OCI-LY1 (cell line): ENCODE results near the gene ERV3-1.
"Not testable (repeated sequence)": the region's sequence is repeated elsewhere in the genome, so short reads cannot be mapped to it uniquely, and the experiment has no call there.

Experiments used
- H2AFZ ChIP-seq: fragments of 200-600 bp; sonication (generic), shearing (Covaris generic); 2 replicates; pipeline ENCODE4 v1.6.0; 2014; ENCODE audit warnings: antibody characterized with exemption, mild to moderate bottlenecking, low read length
- H3F3A ChIP-seq: fragments of 200-600 bp; sonication (generic), shearing (Covaris generic); 2 replicates; pipeline ENCODE4 v1.6.0; 2014; ENCODE audit warnings: mild to moderate bottlenecking, antibody characterized with exemption, low read length, moderate library complexity; ENCODE audit not compliant: insufficient read depth
- H3K27ac ChIP-seq: fragments of 200-600 bp; sonication (generic); 2 replicates; pipeline ENCODE4 v1.5.1; 2014; ENCODE audit warnings: low read length, mixed run types, mild to moderate bottlenecking, low read depth; ENCODE audit not compliant: poor library complexity, severe bottlenecking
- H3K27me3 ChIP-seq: fragments of 200-600 bp; sonication (generic); 2 replicates; pipeline ENCODE4 v1.6.0; 2014; ENCODE audit warnings: antibody characterized with exemption, mild to moderate bottlenecking, low read length, moderate library complexity; ENCODE audit not compliant: insufficient read depth
- H3K36me3 ChIP-seq: fragments of 200-600 bp; sonication (generic); 2 replicates; pipeline ENCODE4 v1.6.1; 2014; ENCODE audit warnings: mild to moderate bottlenecking, antibody characterized with exemption, low read length, moderate library complexity, mixed read lengths; ENCODE audit not compliant: insufficient read depth
- H3K4me1 ChIP-seq: fragments of 200-600 bp; sonication (generic); 2 replicates; pipeline ENCODE4 v1.5.1; 2014; ENCODE audit warnings: mild to moderate bottlenecking, low read length, moderate library complexity; ENCODE audit not compliant: insufficient read depth, severe bottlenecking
- H3K4me2 ChIP-seq: fragments of 200-600 bp; sonication (generic), shearing (Covaris generic); 2 replicates; pipeline ENCODE4 v1.6.1; 2014; ENCODE audit warnings: low read length
- H3K4me3 ChIP-seq: fragments of 200-600 bp; sonication (generic); 2 replicates; pipeline ENCODE4 v1.5.1; 2014; ENCODE audit warnings: low read length, low read depth, mild to moderate bottlenecking, mixed read lengths; ENCODE audit not compliant: poor library complexity, severe bottlenecking
- H3K79me2 ChIP-seq: fragments of 200-600 bp; shearing (Covaris generic); 2 replicates; pipeline ENCODE4 v1.6.1; 2016; ENCODE audit warnings: mixed run types, low read length, mixed read lengths; ENCODE audit not compliant: insufficient read depth
- H3K9ac ChIP-seq: fragments of 200-600 bp; sonication (generic), shearing (Covaris generic); 2 replicates; pipeline ENCODE4 v1.6.1; 2014; ENCODE audit warnings: mild to moderate bottlenecking, low read length, mixed read lengths
- H3K9me2 ChIP-seq: fragments of 200-600 bp; sonication (generic), shearing (Covaris generic); 2 replicates; pipeline ENCODE4 v1.6.1; 2014; ENCODE audit warnings: low read depth, mild to moderate bottlenecking, low read length, mixed read lengths
- H3K9me3 ChIP-seq: fragments of 200-600 bp; shearing (Covaris generic); 2 replicates; pipeline ENCODE4 v1.6.1; 2014; ENCODE audit warnings: low read length, mixed read lengths
- H4K20me1 ChIP-seq: fragments of 200-600 bp; sonication (generic), shearing (Covaris generic); 2 replicates; pipeline ENCODE4 v1.6.0; 2016; ENCODE audit warnings: mild to moderate bottlenecking, low read length; ENCODE audit not compliant: insufficient read depth
- CTCF ChIP-seq: fragments of 200-600 bp; sonication (generic), shearing (Covaris generic); IDR thresholded peaks from 2 replicates; pipeline ENCODE4 v1.5.1; 2017; ENCODE audit warnings: mild to moderate bottlenecking, antibody characterized with exemption, low read length, moderate library complexity, mixed read lengths
- EZH2 ChIP-seq: fragments of 200-600 bp; sonication (generic), shearing (Covaris generic); IDR thresholded peaks from 2 replicates; pipeline ENCODE4 v1.8.0; 2017; ENCODE audit warnings: borderline replicate concordance, mixed run types, mild to moderate bottlenecking, antibody characterized with exemption, low read length, moderate library complexity, mixed read lengths

Gene ERV3-1

GRCh38 chr7:65045589-65045988 is 39.1 kb upstream of the ERV3-1 start:
- H3K79me2 ChIP-seq, result peaks cover 18% of the 10 kb centered on the region
- not testable (repeated sequence) for H3K9me2 ChIP-seq, H3K9me3 ChIP-seq, H3K4me2 ChIP-seq, H3K9ac ChIP-seq, H4K20me1 ChIP-seq, H3F3A ChIP-seq, H3K27ac ChIP-seq, H2AFZ ChIP-seq, H3K27me3 ChIP-seq, H3K4me3 ChIP-seq, H3K4me1 ChIP-seq
- H3K36me3 ChIP-seq, result peaks cover 20% of the 10 kb centered on the region

- not testable (repeated sequence) for H3K9me2 ChIP-seq, H4K20me1 ChIP-seq, H3K9me3 ChIP-seq, H3K27me3 ChIP-seq, H2AFZ ChIP-seq, H3K36me3 ChIP-seq, H3F3A ChIP-seq
- Histone ChIP-seq H3K27ac (peak overlapping the region; percentile 38), H3K4me1 (peaks cover 23% of the 10 kb centered on the region), H3K79me2 (peaks cover 27% of the 10 kb centered on the region), H3K4me2 (peak overlapping the region; percentile 96), H3K4me3 (peak overlapping the region; percentile 72), H3K9ac (peak overlapping the region; percentile 70)
Observed at GRCh38 chr7:65038767-65039166, 32.3 kb upstream of the ERV3-1 start.

- Histone ChIP-seq H3K4me1 (peaks cover 23% of the 10 kb centered on the region), H3K4me2 (peak overlapping the region; percentile 42; the same call in 1 of the 2 replicates), H3K79me2 (peaks cover 27% of the 10 kb centered on the region), H3K9me3 (no peaks in the 10 kb centered on the region), H3K36me3 (no peaks in the 10 kb centered on the region), H3K9ac (peak overlapping the region; percentile 88), H4K20me1 (no peaks in the 10 kb centered on the region), H3K27ac (peak overlapping the region; percentile 56), H2AFZ (no peak overlapping the region), H3K9me2 (no peaks in the 10 kb centered on the region), H3F3A (no peaks in the 10 kb centered on the region), H3K27me3 (no peaks in the 10 kb centered on the region), H3K4me3 (peak overlapping the region; percentile 72)
- TF ChIP-seq CTCF (no peak), EZH2 (no peak)
Observed at GRCh38 chr7:65037740-65038688, 31.5 kb upstream of the ERV3-1 start.

GRCh38 chr7:65036526-65036925 is 30.0 kb upstream of the ERV3-1 start:
- not testable (repeated sequence) for H3K27me3 ChIP-seq, H4K20me1 ChIP-seq, H3K9me2 ChIP-seq, H3K4me2 ChIP-seq, H3F3A ChIP-seq, H3K4me3 ChIP-seq, H3K9me3 ChIP-seq, H3K27ac ChIP-seq, H3K9ac ChIP-seq, H3K36me3 ChIP-seq, H2AFZ ChIP-seq
- Histone ChIP-seq H3K4me1 (peaks cover 23% of the 10 kb centered on the region), H3K79me2 (peaks cover 22% of the 10 kb centered on the region)

GRCh38 chr7:65035469-65035868 is 29.0 kb upstream of the ERV3-1 start:
- H3K27me3 ChIP-seq, H3K9me3 ChIP-seq, H3F3A ChIP-seq, H3K4me2 ChIP-seq, H3K36me3 ChIP-seq, H4K20me1 ChIP-seq, H3K9me2 ChIP-seq, H2AFZ ChIP-seq, H3K9ac ChIP-seq, H3K4me3 ChIP-seq, H3K27ac ChIP-seq: not testable (repeated sequence)
- H3K79me2 ChIP-seq, result peaks cover 16% of the 10 kb centered on the region
- H3K4me1 ChIP-seq, result peaks cover 23% of the 10 kb centered on the region

- not testable (repeated sequence) for H4K20me1 ChIP-seq, H3K9me2 ChIP-seq, H3K36me3 ChIP-seq, H2AFZ ChIP-seq, H3K4me2 ChIP-seq, H3K4me3 ChIP-seq, H3K27me3 ChIP-seq, H3K9me3 ChIP-seq, H3K79me2 ChIP-seq, H3K27ac ChIP-seq, H3F3A ChIP-seq, H3K9ac ChIP-seq
- H3K4me1 ChIP-seq, result peaks cover 14% of the 10 kb centered on the region
Observed at GRCh38 chr7:65034120-65034782, 27.8 kb upstream of the ERV3-1 start.
